GM12874 (cell line): Measurements from ENCODE around the gene ZBTB7C.

Experiments used
- CTCF ChIP-seq: IDR thresholded peaks from 2 replicates; pipeline ENCODE4 v1.5.1; 2011; ENCODE audit warnings: low read depth, mild to moderate bottlenecking, control low read depth, low read length, moderate library complexity; ENCODE audit not compliant: insufficient read depth

The ZBTB7C gene

GRCh38 chr18:47978603-47979002 lies 430.6 kb downstream of the ZBTB7C start:
- no peak for TF ChIP-seq CTCF

GRCh38 chr18:47978141-47978540 lies 431.0 kb downstream of the ZBTB7C start:
- TF ChIP-seq CTCF, result no peak
